Vagina (tissue), 2 donors: Measurements from ENCODE around the gene AKAP13. TPM values are rescaled to one million over a fixed set of nuclear protein-coding genes. Genes with fewer than 3 reads are reported as not detected.

Experiments
- DNase-seq, 2 donors: peaks; one replicate each; pipeline ENCODE4 v3.0.0-alpha.2; 2017; ENCODE audit errors: extremely low spot score in 2 of 2
- H3K27ac ChIP-seq: fragments of 200-600 bp; sonication (generic); one replicate; pipeline ENCODE4 v1.5.1; 2019
- H3K27me3 ChIP-seq: fragments of 200-600 bp; sonication (generic); one replicate; pipeline ENCODE4 v1.5.1; 2019
- H3K36me3 ChIP-seq, 2 donors: fragments of 200-600 bp; sonication (generic); one replicate each; pipeline ENCODE4 v1.5.1; 2017 to 2019
- H3K4me1 ChIP-seq: fragments of 200-600 bp; sonication (generic); one replicate; pipeline ENCODE4 v1.5.1; 2019
- H3K4me3 ChIP-seq, 2 donors: fragments of 200-600 bp; sonication (generic); 1 replicate in 1 of 2; 2 replicates in 1 of 2; pipeline ENCODE4 v1.5.1; 2016 to 2019
- H3K9me3 ChIP-seq: fragments of 200-600 bp; sonication (generic); one replicate; pipeline ENCODE4 v1.5.1; 2019
- POLR2A ChIP-seq, 2 donors: fragments of 450-650 bp; IDR thresholded peaks; one replicate each; pipeline ENCODE4 v1.6.1; 2017; ENCODE audit warnings: antibody characterized with exemption in 2 of 2, mild to moderate bottlenecking in 2 of 2, moderate library complexity in 2 of 2
- POLR2AphosphoS5 ChIP-seq, 2 donors: sonication (generic); formaldehyde crosslinking; IDR thresholded peaks; one replicate each; pipeline ENCODE4 v1.9.0; 2017; ENCODE audit warnings: antibody characterized with exemption in 2 of 2, mild to moderate bottlenecking in 2 of 2, low read depth in 1 of 2; ENCODE audit not compliant: insufficient read depth in 1 of 2
- intact Hi-C: fragments of 100-400 bp; cut with DNase I; formaldehyde crosslinking; loops from one replicate; pipeline ENCODE4 v1.15.1; 2023
- total RNA-seq: library from RNA; depleted of rRNA; stranded (reverse); fragments of >200 nt; gene quantifications from one replicate; pipeline ENCODE4 v1.2.3, GENCODE V29; 2016
- TF ChIP-seq, protein P1 (sequence below), 3 experiments: fragments of 450-650 bp in 2 of 3; fragments of 200-600 bp in 1 of 3; sonication (generic) in 1 of 3; IDR thresholded peaks; one replicate each; pipeline ENCODE4 v1.5.1; 2017 to 2019; ENCODE audit warnings: antibody characterized with exemption in 3 of 3, mild to moderate bottlenecking in 2 of 3, moderate library complexity in 2 of 3

AKAP13 gene
- total RNA-seq, 1 donor from 2014 or later = 177 TPM

DNA sequence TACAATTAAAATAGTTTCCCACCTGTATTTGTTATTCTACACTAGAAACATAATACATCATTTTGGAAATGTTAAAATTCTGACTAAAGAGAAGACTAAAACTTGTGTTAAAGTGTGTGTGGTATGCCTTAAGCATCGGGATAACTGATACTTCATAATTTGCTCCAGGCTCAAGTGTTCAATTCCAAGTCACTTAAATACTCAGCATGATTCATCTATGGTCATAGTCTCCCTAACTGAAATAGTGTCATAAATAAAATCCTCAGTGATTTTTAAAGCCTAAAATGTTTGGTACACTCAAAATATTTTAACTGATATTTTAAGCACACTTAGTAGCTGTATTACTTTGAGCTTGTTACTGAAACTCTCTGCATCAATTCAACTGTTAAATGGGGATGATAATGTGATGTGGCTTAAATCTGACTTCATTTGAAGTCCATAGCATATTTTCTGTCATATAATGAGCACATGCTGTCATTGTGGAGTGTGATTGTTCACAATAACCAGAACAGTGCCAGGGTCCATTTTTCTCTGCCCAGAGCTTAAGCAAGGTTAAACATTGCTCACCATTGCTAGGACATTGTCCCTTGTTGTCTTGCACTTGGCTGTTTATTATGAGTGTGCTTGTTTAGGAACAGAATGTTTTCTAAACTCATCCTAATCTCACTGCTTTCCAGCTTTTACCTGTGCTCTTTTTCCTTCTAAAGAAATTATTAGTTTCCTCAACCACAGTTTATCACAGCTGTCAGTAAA is 292.1 kb downstream of the AKAP13 start:
- intact Hi-C loops = no loop called here
- H3K4me1 ChIP-seq = peaks cover 35% of the 10 kb centered on the region

DNA sequence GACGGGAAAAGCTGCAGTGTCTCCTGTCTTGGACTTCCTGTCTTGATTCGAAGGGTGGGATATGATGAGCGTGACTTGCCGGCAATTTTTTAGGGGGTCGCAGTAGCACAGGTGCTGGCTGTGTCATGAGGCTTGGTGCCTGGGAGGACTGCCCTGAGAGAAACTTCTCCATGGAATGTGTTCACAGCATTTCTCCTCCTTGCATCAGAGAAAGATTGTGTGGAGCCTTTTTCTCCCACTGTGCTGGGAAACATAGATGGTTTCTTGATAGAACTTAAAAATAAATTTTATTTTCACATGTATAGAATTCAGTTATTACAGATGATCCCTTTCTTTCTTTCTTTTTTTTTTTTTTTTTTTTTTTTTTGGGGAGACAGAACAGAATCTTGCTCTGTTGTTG is 292.9 kb downstream of the AKAP13 start:
- intact Hi-C loops = no loop called here
- Histone ChIP-seq H3K27ac (no peak overlapping the region), H3K27me3 (no peaks in the 10 kb centered on the region), H3K36me3 (peaks cover 0 to 41% of the 10 kb centered on the region in 2 donors), H3K4me1 (peaks cover 27% of the 10 kb centered on the region), H3K9me3 (no peaks in the 10 kb centered on the region), H3K4me3 (no peak overlapping the region)
- TF ChIP-seq POLR2AphosphoS5 (IDR thresholded peaks at IDR 0.05; ENCODE audit: insufficient read depth in 1 of 2, low read depth in 1 of 2) = no peak
- no peak for TF ChIP-seq POLR2A (IDR thresholded peaks at IDR 0.05)
- TF ChIP-seq, protein P1, sequence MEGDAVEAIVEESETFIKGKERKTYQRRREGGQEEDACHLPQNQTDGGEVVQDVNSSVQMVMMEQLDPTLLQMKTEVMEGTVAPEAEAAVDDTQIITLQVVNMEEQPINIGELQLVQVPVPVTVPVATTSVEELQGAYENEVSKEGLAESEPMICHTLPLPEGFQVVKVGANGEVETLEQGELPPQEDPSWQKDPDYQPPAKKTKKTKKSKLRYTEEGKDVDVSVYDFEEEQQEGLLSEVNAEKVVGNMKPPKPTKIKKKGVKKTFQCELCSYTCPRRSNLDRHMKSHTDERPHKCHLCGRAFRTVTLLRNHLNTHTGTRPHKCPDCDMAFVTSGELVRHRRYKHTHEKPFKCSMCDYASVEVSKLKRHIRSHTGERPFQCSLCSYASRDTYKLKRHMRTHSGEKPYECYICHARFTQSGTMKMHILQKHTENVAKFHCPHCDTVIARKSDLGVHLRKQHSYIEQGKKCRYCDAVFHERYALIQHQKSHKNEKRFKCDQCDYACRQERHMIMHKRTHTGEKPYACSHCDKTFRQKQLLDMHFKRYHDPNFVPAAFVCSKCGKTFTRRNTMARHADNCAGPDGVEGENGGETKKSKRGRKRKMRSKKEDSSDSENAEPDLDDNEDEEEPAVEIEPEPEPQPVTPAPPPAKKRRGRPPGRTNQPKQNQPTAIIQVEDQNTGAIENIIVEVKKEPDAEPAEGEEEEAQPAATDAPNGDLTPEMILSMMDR (IDR thresholded peaks at IDR 0.05) = no peak
- no peak for DNase-seq

More for the DNA sequence above, 292.1 kb downstream of the AKAP13 start:
- Histone ChIP-seq H3K27ac (peak overlapping the region; percentile 24), H3K27me3 (no peaks in the 10 kb centered on the region), H3K36me3 (peaks cover 0 to 45% of the 10 kb centered on the region in 2 donors), H3K9me3 (no peaks in the 10 kb centered on the region), H3K4me3 (no peak overlapping the region)
- DNase-seq = no peak
- no peak for TF ChIP-seq POLR2AphosphoS5 (IDR thresholded peaks at IDR 0.05; ENCODE audit: insufficient read depth in 1 of 2, low read depth in 1 of 2)
- TF ChIP-seq POLR2A (IDR thresholded peaks at IDR 0.05) = no peak
- TF ChIP-seq, protein P1 (IDR thresholded peaks at IDR 0.05) = no peak

DNA sequence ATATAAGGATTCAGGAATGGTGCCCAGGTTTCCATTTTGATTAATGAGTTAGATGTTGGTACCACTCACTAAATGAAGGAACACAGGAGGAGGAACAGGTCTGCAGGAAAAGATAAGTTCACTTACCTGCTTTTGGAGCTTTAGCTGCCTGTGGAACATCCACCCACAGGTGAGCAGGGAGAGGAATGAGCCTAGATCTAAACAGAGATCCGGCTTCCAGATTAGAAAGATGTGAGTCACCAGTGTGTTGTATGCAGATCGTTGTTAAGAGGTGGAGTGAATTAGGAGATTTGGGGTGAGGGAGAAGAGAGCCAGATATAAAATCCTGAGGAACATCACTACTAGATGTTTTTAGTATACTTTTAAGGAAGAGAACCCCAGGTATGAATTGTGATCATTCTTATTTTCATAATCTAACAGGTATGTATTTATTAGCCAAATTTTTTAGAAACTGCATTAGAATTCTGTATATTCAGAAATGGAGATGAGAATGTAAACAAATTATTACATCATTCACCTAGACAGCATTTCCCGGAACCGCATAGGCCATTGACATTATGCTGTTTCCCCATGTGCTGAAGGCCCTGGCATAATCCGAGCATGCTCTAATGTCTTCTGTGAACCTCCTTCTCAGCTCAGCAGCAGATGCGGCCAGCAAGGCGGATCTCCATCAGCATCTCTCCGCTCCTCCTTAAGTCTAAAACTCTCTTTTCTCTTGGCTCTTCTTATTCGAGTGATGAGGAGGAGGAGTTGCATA is 296.1 kb downstream of the AKAP13 start:
- Histone ChIP-seq H3K27me3 (no peaks in the 10 kb centered on the region), H3K36me3 (peaks cover 0 to 13% of the 10 kb centered on the region in 2 donors), H3K4me1 (peaks cover 14% of the 10 kb centered on the region), H3K27ac (no peak overlapping the region), H3K9me3 (no peaks in the 10 kb centered on the region), H3K4me3 (no peak overlapping the region)
- intact Hi-C loops = no loop called here
- no peak for DNase-seq
- TF ChIP-seq, protein P1 (IDR thresholded peaks at IDR 0.05) = no peak
- no peak for TF ChIP-seq POLR2AphosphoS5 (IDR thresholded peaks at IDR 0.05; ENCODE audit: insufficient read depth in 1 of 2, low read depth in 1 of 2)
- TF ChIP-seq POLR2A (IDR thresholded peaks at IDR 0.05) = no peak

DNA sequence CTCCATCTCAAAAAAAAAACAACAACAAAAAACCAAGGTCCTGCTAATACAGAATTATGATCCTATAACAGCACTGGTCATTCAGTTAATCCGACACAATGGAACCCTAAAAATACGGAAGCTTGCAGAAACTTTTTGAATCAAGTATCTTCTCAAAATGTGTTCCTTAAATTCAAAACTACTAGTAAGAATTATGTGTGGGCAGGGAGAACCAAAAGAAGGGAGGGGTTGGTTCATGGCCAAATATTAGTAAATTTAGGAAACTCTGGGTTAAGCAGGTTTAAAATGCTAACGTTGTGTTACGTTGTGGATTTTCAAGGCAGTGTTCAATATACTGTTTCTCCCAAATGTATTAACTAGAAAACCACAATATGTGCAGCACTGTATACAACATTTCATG is 298.8 kb downstream of the AKAP13 start:
- H3K4me3 ChIP-seq = no peak overlapping the region
- peaks cover 0 to 30% of the 10 kb centered on the region in 2 donors for H3K36me3 ChIP-seq
- no peaks in the 10 kb centered on the region for H3K9me3 ChIP-seq
- H3K27me3 ChIP-seq = no peaks in the 10 kb centered on the region
- DNase-seq = no peak
- intact Hi-C loops = no loop called here
- H3K27ac ChIP-seq = no peak overlapping the region
- no peaks in the 10 kb centered on the region for H3K4me1 ChIP-seq
- TF ChIP-seq, protein P1 (IDR thresholded peaks at IDR 0.05) = no peak
- TF ChIP-seq POLR2AphosphoS5 (IDR thresholded peaks at IDR 0.05; ENCODE audit: insufficient read depth in 1 of 2, low read depth in 1 of 2) = no peak
- no peak for TF ChIP-seq POLR2A (IDR thresholded peaks at IDR 0.05)
